ENCODE results near the gene FRK.

DNA sequence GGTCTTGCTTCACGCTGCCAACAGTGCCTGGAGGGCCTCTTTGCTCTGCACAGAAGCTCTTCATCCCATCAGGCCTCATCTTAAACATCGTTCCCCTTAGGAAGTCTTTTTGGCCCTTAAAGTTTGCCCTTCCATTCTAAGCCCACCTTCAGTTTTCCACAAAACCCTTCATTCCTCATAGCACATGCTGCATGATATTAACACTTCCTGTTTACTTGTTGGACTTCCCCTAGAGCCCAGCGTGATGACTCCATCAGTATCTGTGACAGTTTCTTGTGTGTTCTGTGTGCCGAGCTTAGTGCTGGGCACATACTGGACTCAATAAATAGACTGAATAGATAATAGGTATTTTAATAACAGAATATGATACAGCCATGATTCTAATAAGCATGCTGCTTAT lies 42.2 kb upstream of the FRK start:
- TF ChIP-seq, protein P1, sequence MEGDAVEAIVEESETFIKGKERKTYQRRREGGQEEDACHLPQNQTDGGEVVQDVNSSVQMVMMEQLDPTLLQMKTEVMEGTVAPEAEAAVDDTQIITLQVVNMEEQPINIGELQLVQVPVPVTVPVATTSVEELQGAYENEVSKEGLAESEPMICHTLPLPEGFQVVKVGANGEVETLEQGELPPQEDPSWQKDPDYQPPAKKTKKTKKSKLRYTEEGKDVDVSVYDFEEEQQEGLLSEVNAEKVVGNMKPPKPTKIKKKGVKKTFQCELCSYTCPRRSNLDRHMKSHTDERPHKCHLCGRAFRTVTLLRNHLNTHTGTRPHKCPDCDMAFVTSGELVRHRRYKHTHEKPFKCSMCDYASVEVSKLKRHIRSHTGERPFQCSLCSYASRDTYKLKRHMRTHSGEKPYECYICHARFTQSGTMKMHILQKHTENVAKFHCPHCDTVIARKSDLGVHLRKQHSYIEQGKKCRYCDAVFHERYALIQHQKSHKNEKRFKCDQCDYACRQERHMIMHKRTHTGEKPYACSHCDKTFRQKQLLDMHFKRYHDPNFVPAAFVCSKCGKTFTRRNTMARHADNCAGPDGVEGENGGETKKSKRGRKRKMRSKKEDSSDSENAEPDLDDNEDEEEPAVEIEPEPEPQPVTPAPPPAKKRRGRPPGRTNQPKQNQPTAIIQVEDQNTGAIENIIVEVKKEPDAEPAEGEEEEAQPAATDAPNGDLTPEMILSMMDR (IDR thresholded peaks at IDR 0.05): no peak
- no peak for TF ChIP-seq POLR2A (IDR thresholded peaks at IDR 0.05)

Measured in lower leg skin (tissue), 3 donors.